SH-SY5Y (cell line): ENCODE measurements around the gene FSCB.

Experiments
- GATA2 ChIP-seq: IDR thresholded peaks from 2 replicates; pipeline ENCODE4 v1.6.1; 2011; ENCODE audit warnings: mild to moderate bottlenecking, low read depth, low read length
- GATA3 ChIP-seq: IDR thresholded peaks from 2 replicates; pipeline ENCODE4 v1.6.1; 2011; ENCODE audit warnings: low read depth, mild to moderate bottlenecking, low read length, moderate library complexity

GRCh38 chr14:44530475-44530874 is 23.4 kb upstream of the FSCB start:
- TF ChIP-seq GATA2 (no peak), GATA3 (no peak)
